Vagina (tissue), 2 donors: ENCODE measurements around the gene FAM222A.

Experiments used
- POLR2A ChIP-seq, 2 donors: fragments of 450-650 bp; IDR thresholded peaks; one replicate each; pipeline ENCODE4 v1.6.1; 2017; ENCODE audit warnings: antibody characterized with exemption in 2 of 2, mild to moderate bottlenecking in 2 of 2, moderate library complexity in 2 of 2
- POLR2AphosphoS5 ChIP-seq, 2 donors: sonication (generic); formaldehyde crosslinking; IDR thresholded peaks; one replicate each; pipeline ENCODE4 v1.9.0; 2017; ENCODE audit warnings: antibody characterized with exemption in 2 of 2, mild to moderate bottlenecking in 2 of 2, low read depth in 1 of 2; ENCODE audit not compliant: insufficient read depth in 1 of 2
- TF ChIP-seq, protein P1 (sequence below), 3 experiments: fragments of 450-650 bp in 2 of 3; fragments of 200-600 bp in 1 of 3; sonication (generic) in 1 of 3; IDR thresholded peaks; one replicate each; pipeline ENCODE4 v1.5.1; 2017 to 2019; ENCODE audit warnings: antibody characterized with exemption in 3 of 3, mild to moderate bottlenecking in 2 of 3, moderate library complexity in 2 of 3

DNA sequence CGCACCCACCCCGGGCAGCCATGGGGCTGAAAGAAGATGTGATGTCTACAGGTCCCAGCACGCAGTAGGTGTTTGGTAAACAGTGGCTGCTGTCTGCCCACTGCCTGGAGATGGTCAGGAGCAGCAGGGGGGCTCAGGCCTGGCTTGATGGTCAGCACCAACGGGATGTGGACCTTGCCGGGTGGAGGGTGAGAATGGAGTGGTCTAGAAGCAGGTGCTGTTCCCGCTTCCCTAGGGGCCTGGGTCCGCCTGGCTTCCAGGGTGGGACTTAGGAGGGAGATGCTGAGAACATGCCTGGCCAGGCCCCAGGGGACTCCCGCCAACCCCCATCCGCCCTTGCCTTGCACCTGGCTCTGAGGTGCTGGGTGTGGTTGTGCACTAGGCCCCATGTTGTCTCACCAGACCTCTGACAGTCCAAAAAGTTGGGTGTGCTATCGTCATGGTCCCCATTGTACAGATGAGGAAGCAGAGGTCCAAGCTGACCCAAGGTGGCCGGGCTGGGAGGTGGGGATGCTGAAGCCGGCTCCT, 12.9 kb downstream of the FAM222A start:
- TF ChIP-seq, protein P1, sequence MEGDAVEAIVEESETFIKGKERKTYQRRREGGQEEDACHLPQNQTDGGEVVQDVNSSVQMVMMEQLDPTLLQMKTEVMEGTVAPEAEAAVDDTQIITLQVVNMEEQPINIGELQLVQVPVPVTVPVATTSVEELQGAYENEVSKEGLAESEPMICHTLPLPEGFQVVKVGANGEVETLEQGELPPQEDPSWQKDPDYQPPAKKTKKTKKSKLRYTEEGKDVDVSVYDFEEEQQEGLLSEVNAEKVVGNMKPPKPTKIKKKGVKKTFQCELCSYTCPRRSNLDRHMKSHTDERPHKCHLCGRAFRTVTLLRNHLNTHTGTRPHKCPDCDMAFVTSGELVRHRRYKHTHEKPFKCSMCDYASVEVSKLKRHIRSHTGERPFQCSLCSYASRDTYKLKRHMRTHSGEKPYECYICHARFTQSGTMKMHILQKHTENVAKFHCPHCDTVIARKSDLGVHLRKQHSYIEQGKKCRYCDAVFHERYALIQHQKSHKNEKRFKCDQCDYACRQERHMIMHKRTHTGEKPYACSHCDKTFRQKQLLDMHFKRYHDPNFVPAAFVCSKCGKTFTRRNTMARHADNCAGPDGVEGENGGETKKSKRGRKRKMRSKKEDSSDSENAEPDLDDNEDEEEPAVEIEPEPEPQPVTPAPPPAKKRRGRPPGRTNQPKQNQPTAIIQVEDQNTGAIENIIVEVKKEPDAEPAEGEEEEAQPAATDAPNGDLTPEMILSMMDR (IDR thresholded peaks at IDR 0.05) = no peak
- no peak for TF ChIP-seq POLR2A (IDR thresholded peaks at IDR 0.05)
- TF ChIP-seq POLR2AphosphoS5 (IDR thresholded peaks at IDR 0.05; ENCODE audit: insufficient read depth in 1 of 2, low read depth in 1 of 2) = no peak
